ES-I3 (cell line): ENCODE measurements around the gene IRX4.

ENCODE experiments used
- H3K36me3 ChIP-seq: 2 replicates; pipeline ENCODE4 v1.6.1; 2013; ENCODE audit warnings: mild to moderate bottlenecking, low read length, control low read depth, moderate library complexity; ENCODE audit not compliant: insufficient read depth
- H3K4me1 ChIP-seq: 2 replicates; pipeline ENCODE4 v1.6.1; 2013; ENCODE audit warnings: mild to moderate bottlenecking, control low read depth, low read length; ENCODE audit not compliant: insufficient read depth
- H3K9ac ChIP-seq: 2 replicates; pipeline ENCODE4 v1.6.1; 2013; ENCODE audit warnings: low read depth, mild to moderate bottlenecking, low read length, moderate library complexity
- H3K9me3 ChIP-seq: 2 replicates; pipeline ENCODE4 v1.6.1; 2013; ENCODE audit warnings: mild to moderate bottlenecking, low read length, moderate library complexity; ENCODE audit not compliant: control insufficient read depth, insufficient read depth

Gene IRX4

GRCh38 chr5:1842004-1842819, 40.5 kb downstream of the IRX4 start:
- Histone ChIP-seq H3K9me3 (no peaks in the 10 kb centered on the region), H3K4me1 (peaks cover 7% of the 10 kb centered on the region; the same call in 1 of the 2 replicates), H3K36me3 (no peaks in the 10 kb centered on the region), H3K9ac (no peak overlapping the region)

- no peaks in the 10 kb centered on the region for H3K9me3 ChIP-seq
- H3K4me1 ChIP-seq: peaks cover 7% of the 10 kb centered on the region; the same call in 1 of the 2 replicates
- H3K36me3 ChIP-seq: no peaks in the 10 kb centered on the region
- no peak overlapping the region for H3K9ac ChIP-seq
Measured at GRCh38 chr5:1840741-1841521, 41.8 kb downstream of the IRX4 start.

GRCh38 chr5:1840071-1840547, 42.6 kb downstream of the IRX4 start:
- H3K4me1 ChIP-seq: peaks cover 7% of the 10 kb centered on the region; the same call in 1 of the 2 replicates
- no peak overlapping the region for H3K9ac ChIP-seq
- H3K36me3 ChIP-seq: no peaks in the 10 kb centered on the region
- no peaks in the 10 kb centered on the region for H3K9me3 ChIP-seq

GRCh38 chr5:1838013-1838412, 44.7 kb downstream of the IRX4 start:
- Histone ChIP-seq H3K4me1 (peaks cover 7% of the 10 kb centered on the region; the same call in 1 of the 2 replicates), H3K9ac (no peak overlapping the region), H3K9me3 (no peaks in the 10 kb centered on the region), H3K36me3 (no peaks in the 10 kb centered on the region)

GRCh38 chr5:1836891-1837880, 45.5 kb downstream of the IRX4 start:
- Histone ChIP-seq H3K36me3 (no peaks in the 10 kb centered on the region), H3K4me1 (peaks cover 7% of the 10 kb centered on the region; the same call in 1 of the 2 replicates), H3K9ac (no peak overlapping the region), H3K9me3 (no peaks in the 10 kb centered on the region)

- no peaks in the 10 kb centered on the region for H3K9me3 ChIP-seq
- H3K4me1 ChIP-seq: peaks cover 9% of the 10 kb centered on the region; the same call in 1 of the 2 replicates
- no peaks in the 10 kb centered on the region for H3K36me3 ChIP-seq
- no peak overlapping the region for H3K9ac ChIP-seq
Measured at GRCh38 chr5:1836176-1836890, 46.4 kb downstream of the IRX4 start.

GRCh38 chr5:1835431-1835830, 47.3 kb downstream of the IRX4 start:
- Histone ChIP-seq H3K4me1 (peaks cover 9% of the 10 kb centered on the region; the same call in 1 of the 2 replicates), H3K9me3 (no peaks in the 10 kb centered on the region), H3K36me3 (no peaks in the 10 kb centered on the region), H3K9ac (no peak overlapping the region)

- Histone ChIP-seq H3K36me3 (no peaks in the 10 kb centered on the region), H3K9ac (no peak overlapping the region), H3K4me1 (peaks cover 9% of the 10 kb centered on the region; the same call in 1 of the 2 replicates), H3K9me3 (no peaks in the 10 kb centered on the region)
Measured at GRCh38 chr5:1834721-1835429, 47.9 kb downstream of the IRX4 start.

GRCh38 chr5:1834022-1834551, 48.6 kb downstream of the IRX4 start:
- peaks cover 9% of the 10 kb centered on the region; the same call in 1 of the 2 replicates for H3K4me1 ChIP-seq
- H3K36me3 ChIP-seq: no peaks in the 10 kb centered on the region
- no peak overlapping the region for H3K9ac ChIP-seq
- H3K9me3 ChIP-seq: no peaks in the 10 kb centered on the region

- H3K9me3 ChIP-seq: no peaks in the 10 kb centered on the region
- no peak overlapping the region for H3K9ac ChIP-seq
- no peaks in the 10 kb centered on the region; the same call in 1 of the 2 replicates for H3K36me3 ChIP-seq
- peaks cover 10% of the 10 kb centered on the region for H3K4me1 ChIP-seq
Measured at GRCh38 chr5:1833264-1834021, 49.3 kb downstream of the IRX4 start.

GRCh38 chr5:1832511-1833250, 50.0 kb downstream of the IRX4 start:
- H3K4me1 ChIP-seq: peaks cover 15% of the 10 kb centered on the region
- no peaks in the 10 kb centered on the region; the same call in 1 of the 2 replicates for H3K36me3 ChIP-seq
- no peaks in the 10 kb centered on the region for H3K9me3 ChIP-seq
- no peak overlapping the region for H3K9ac ChIP-seq
